GM11168 (cell line): ENCODE measurements around the gene CDS2.
"Not testable (repeated sequence)": the region's sequence is repeated elsewhere in the genome, so short reads cannot be mapped to it uniquely, and the experiment has no call there.

Experiments
- in situ Hi-C: fragments of 300-500 bp; cut with MboI; formaldehyde crosslinking; loops from one replicate; pipeline ENCODE4 v1.12.0; 2022; ENCODE audit warnings: low sequenced_read_pairs; ENCODE audit not compliant: unreplicated experiment

Gene CDS2

GRCh38 chr20:5126512-5127203 is at the start of gene CDS2:
Gene CDS2, plus strand, starts transcription at chr20:5127008. Its CDS starts 85 bp downstream, at chr20:5127093.
- in situ Hi-C loops = no loop called here

- in situ Hi-C loops = no loop called here
Measured at GRCh38 chr20:5077761-5078387, 48.9 kb upstream of the CDS2 start.

GRCh38 chr20:5078399-5078958 is 48.3 kb upstream of the CDS2 start:
- in situ Hi-C loops = no loop called here

- in situ Hi-C loops = no loop called here
Measured at GRCh38 chr20:5080384-5080877, 46.4 kb upstream of the CDS2 start.

- in situ Hi-C loops = no loop called here
Measured at GRCh38 chr20:5085380-5085779, 41.4 kb upstream of the CDS2 start.

GRCh38 chr20:5088688-5089087 is 38.1 kb upstream of the CDS2 start:
- in situ Hi-C loops = no loop called here

GRCh38 chr20:5090191-5090590 is 36.6 kb upstream of the CDS2 start:
- in situ Hi-C loops = no loop called here

- in situ Hi-C loops = no loop called here
Measured at GRCh38 chr20:5091902-5092301, 34.9 kb upstream of the CDS2 start.

GRCh38 chr20:5092765-5093339 is 34.0 kb upstream of the CDS2 start:
- in situ Hi-C loops = no loop called here

- in situ Hi-C loops = no loop called here
Measured at GRCh38 chr20:5095454-5095853, 31.4 kb upstream of the CDS2 start.

GRCh38 chr20:5095931-5096330 is 30.9 kb upstream of the CDS2 start:
- in situ Hi-C loops = no loop called here

GRCh38 chr20:5096463-5096862 is 30.3 kb upstream of the CDS2 start:
- in situ Hi-C loops = no loop called here

GRCh38 chr20:5099009-5099408 is 27.8 kb upstream of the CDS2 start:
- in situ Hi-C loops = not testable (repeated sequence)

GRCh38 chr20:5099909-5100308 is 26.9 kb upstream of the CDS2 start:
- in situ Hi-C loops = loop anchor here (10.0 kb wide), 1 partner anchor 345 kb away; no protein-coding TSS in a partner anchor

- in situ Hi-C loops = loop anchor here (10.0 kb wide), 1 partner anchor 346 kb away; no protein-coding TSS in a partner anchor
Measured at GRCh38 chr20:5100684-5101347, 26.0 kb upstream of the CDS2 start.

GRCh38 chr20:5104479-5104878 is 22.3 kb upstream of the CDS2 start:
- in situ Hi-C loops = loop anchor here (10.0 kb wide), 1 partner anchor 350 kb away; no protein-coding TSS in a partner anchor

GRCh38 chr20:5109276-5109675 is 17.5 kb upstream of the CDS2 start:
- in situ Hi-C loops = loop anchor here (10.0 kb wide), 1 partner anchor 354 kb away; no protein-coding TSS in a partner anchor

GRCh38 chr20:5113615-5113986 is 13.2 kb upstream of the CDS2 start:
- in situ Hi-C loops = no loop called here

GRCh38 chr20:5114403-5114802 is 12.4 kb upstream of the CDS2 start:
- in situ Hi-C loops = no loop called here

- in situ Hi-C loops = no loop called here
Measured at GRCh38 chr20:5116875-5117274, 9.9 kb upstream of the CDS2 start.
